Fibroblast of mammary gland (primary cell): ENCODE data around the gene FRMPD4.

Experiments used
- DNase-seq: peaks from one replicate; pipeline ENCODE4 v3.0.0-alpha.2; 2010; ENCODE audit warnings: low read depth
- H3K4me3 ChIP-seq: 2 replicates; pipeline ENCODE4 v1.5.1; 2011; ENCODE audit warnings: low read depth, mild to moderate bottlenecking, low read length, moderate library complexity; ENCODE audit not compliant: control insufficient read depth
- TF ChIP-seq, protein P1 (sequence below): conservative IDR thresholded peaks from 2 replicates; pipeline ENCODE4 v1.5.1; 2011; ENCODE audit warnings: low read depth, low read length, inconsistent platforms; ENCODE audit not compliant: control insufficient read depth, insufficient read depth

The FRMPD4 gene

DNA sequence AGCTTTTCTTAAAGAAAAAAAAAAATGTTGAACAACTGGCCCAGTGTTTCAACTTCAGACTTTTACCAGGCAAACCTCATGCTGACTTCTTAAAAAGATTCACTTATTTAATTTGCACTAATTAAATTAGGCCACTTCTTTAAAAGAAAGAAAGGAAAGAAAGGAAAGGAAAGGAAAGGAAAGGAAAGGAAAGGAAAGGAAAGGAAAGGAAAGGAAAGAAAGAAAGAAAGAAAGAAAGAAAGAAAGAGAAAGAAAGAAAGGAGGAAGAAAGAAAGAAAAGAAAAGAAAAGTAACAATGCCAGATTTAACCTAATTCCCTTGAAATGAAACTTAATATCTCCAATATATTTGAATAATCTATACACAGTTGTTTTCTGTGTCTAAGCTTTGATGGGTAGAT lies 581.6 kb downstream of the FRMPD4 start:
- DNase-seq: no peak
- TF ChIP-seq, protein P1, sequence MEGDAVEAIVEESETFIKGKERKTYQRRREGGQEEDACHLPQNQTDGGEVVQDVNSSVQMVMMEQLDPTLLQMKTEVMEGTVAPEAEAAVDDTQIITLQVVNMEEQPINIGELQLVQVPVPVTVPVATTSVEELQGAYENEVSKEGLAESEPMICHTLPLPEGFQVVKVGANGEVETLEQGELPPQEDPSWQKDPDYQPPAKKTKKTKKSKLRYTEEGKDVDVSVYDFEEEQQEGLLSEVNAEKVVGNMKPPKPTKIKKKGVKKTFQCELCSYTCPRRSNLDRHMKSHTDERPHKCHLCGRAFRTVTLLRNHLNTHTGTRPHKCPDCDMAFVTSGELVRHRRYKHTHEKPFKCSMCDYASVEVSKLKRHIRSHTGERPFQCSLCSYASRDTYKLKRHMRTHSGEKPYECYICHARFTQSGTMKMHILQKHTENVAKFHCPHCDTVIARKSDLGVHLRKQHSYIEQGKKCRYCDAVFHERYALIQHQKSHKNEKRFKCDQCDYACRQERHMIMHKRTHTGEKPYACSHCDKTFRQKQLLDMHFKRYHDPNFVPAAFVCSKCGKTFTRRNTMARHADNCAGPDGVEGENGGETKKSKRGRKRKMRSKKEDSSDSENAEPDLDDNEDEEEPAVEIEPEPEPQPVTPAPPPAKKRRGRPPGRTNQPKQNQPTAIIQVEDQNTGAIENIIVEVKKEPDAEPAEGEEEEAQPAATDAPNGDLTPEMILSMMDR: no peak
- H3K4me3 ChIP-seq: no peak overlapping the region

DNA sequence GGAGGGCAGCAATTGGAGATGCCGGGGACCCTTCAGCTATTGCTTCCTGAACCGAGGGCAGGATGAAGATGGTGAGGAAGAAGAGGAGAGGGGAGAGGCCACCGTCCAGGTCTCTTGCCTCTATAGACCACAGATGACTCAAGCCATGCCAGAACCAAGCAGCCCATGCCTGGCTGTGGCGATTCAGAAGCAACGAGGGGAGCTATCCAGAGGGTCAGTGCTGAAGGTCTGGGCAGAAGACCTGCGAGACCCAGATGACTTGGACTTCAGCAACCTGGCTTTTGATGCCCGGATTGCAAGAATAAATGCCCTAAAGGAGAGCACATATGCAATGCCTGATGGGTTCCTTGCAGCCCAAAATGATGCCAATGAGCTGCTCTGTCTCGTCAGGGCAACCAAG lies 582.8 kb downstream of the FRMPD4 start:
- TF ChIP-seq, protein P1: no peak
- no peak overlapping the region for H3K4me3 ChIP-seq
- DNase-seq: no peak

DNA sequence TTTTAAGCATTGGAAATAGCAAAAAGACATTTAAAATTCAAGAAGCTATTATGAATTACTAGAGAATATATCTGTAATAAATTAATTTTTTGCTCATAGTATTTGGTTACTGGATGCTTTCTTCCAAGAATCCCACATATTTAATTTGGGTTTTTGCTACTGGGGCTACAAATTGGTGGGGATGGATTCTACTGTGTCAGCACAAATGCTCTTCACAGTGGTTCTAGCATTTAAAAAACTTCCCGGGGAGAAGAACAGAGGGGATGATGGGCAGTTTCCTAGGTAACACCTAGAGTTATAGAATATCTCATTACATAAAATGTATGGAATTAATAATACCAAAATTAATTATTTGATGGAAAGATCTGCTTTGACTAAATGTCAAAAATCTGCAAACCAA lies 584.0 kb downstream of the FRMPD4 start:
- no peak overlapping the region for H3K4me3 ChIP-seq
- TF ChIP-seq, protein P1: no peak
- DNase-seq: no peak

DNA sequence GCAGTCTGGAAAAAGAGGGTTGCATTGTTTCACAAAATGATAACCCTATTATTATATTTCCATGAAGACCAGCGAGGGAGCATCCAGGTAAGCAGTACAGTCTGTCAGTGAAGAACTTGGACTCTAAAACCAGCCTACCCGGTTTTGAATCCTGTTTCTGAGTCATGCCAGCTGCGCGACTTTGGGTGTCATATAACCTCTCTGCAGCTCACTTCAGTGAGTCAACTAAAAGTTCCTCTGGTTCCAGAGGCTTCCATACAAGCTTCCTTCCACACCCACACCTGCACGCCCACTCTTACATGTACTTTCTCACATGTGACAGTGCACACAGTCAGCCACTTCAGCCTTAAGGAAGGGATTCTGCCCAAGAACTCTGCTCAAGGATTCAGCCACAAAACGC lies 603.1 kb downstream of the FRMPD4 start:
- DNase-seq: peak; percentile 1
- TF ChIP-seq, protein P1: no peak
- no peak overlapping the region for H3K4me3 ChIP-seq

DNA sequence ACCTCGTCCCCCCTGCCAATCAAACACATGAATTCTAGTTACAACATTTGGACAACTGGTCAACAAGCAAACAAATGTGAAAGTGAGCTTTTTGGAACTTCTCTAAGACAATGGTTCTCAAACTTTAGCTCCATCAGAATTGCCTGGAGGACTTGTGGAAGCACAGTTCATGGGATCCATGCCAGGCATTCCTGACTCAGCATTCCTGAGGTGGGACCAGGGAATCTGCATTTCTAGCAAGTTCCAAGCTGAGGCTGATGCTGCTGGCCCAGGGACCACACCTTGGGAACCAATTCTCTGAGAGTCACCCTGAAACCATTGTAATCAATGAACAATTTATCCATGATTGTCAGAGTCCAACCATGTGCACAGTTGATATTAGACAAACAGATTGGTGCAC lies 609.2 kb downstream of the FRMPD4 start:
- H3K4me3 ChIP-seq: no peak overlapping the region
- TF ChIP-seq, protein P1: no peak
- no peak for DNase-seq

DNA sequence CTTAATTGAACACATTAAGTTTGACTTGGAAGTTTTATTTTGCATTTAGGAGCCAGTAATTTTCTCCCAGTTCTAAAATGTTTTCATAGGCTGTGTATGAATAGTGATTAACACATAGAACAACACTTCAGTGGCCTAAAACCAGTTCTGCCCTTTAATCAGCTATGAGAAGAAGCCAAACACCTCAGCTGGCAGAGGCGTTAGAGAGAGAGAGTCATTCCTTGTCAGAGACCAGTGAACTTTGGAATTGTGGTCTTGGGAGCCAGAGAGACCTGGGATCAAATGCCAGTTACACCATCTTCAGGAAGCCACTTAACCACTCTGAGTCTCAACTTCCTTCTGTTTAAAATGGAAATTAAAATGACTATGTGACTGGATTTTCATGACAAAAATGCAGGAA lies 613.6 kb downstream of the FRMPD4 start:
- H3K4me3 ChIP-seq: no peak overlapping the region
- DNase-seq: no peak
- TF ChIP-seq, protein P1: no peak

DNA sequence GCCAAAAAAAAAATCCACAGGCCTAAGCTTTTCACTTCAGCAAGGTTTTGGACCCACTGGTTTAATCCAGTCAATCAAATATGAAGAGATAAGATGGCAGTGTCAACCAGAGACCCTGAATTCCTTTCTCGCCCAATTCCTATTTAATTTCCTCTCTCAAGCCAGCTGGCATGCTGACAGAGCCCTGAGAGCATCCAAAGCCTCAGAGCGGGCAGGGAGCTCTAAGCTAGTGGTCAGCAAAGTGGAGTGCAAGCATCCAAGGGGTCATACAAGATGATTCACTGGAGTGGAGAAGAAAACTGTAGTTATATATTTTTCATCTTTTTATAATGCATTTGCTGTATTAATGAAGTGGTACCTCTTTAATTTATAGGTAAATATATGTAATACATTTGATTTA lies 615.1 kb downstream of the FRMPD4 start:
- no peak for DNase-seq
- no peak overlapping the region for H3K4me3 ChIP-seq
- TF ChIP-seq, protein P1: no peak
